Measurements from ENCODE around the gene PFN4.

DNA sequence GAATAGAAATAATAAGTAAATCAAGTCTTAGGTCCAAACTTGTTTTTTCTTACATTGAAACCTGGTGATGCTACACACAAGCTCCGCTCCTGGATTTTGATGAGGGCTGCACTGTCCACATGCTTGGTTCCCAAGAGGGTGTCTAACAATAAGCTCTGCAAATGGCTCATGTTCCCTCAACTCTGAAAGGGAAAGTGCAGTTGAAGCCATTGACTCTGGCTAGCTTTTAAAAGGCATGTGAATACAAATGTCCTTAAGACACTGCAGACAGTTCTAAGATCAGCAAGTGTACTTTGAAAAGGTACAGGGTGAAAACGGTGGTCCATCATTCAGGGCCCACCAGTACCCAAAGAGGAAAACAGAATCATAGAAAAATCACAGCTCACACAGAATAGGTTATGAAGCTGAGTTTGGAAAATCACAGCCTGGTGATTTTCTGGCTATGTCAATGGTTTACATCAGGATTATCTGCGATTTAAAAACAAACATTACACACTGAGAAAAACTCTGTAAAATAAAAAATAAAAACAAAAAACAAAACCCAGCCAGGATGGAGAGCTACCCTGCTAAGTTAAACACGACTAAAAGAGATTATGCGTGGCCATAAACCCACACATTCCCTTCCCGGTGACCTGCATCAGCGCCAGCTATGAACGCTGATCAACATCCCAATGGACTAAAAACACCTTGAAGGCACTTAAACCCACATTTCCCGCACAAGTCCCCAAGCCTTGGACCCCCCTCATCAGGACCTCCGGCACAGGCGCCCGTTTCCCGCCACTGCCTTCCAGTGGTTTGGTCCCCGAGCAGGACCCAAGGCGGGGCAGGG, 554 bp downstream of the PFN4 start:
- TF ChIP-seq CTCF (IDR thresholded peaks at IDR 0.05) (no peak), EP300 (IDR thresholded peaks at IDR 0.05) (no peak), POLR2AphosphoS5 (IDR thresholded peaks at IDR 0.05) (no peak), POLR2A (IDR thresholded peaks at IDR 0.05) (no peak)
